Measurements from ENCODE around the gene ZNF438.

Gene ZNF438

GRCh38 chr10:31013331-31013730 lies 18.3 kb downstream of the ZNF438 start:
- no peaks in the 10 kb centered on the region for H3K27me3 ChIP-seq (ENCODE audit: insufficient read depth, low read length)

DNA sequence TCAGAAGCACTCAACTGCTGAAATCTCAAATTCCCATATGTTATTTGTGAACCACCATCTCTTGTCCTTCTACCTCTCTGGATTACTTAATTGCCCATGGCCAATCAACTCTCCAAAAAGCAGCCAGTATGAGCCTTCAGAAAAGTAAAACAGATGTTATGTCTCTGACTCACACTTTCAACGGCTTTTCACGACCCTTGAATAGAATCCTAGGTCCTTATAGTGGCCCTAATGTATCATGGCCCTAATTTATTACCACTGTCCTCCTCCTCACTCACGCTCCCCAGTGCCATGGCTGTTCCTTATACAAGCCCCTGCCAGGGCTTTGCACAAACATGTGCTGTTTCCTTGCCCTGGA lies 20.0 kb downstream of the ZNF438 start:
- Histone ChIP-seq H3K27me3 (ENCODE audit: insufficient read depth, low read length) (no peaks in the 10 kb centered on the region), H3K79me2 (ENCODE audit: control insufficient read depth, insufficient read depth, low read length, unreplicated experiment) (no peaks in the 10 kb centered on the region), H3K4me1 (ENCODE audit: control insufficient read depth, insufficient read depth, low read length, unreplicated experiment) (peaks cover 34% of the 10 kb centered on the region), H3K36me3 (ENCODE audit: insufficient read depth, low read length) (no peaks in the 10 kb centered on the region; the same call in 1 of the 2 replicates), H3K27ac (ENCODE audit: low read depth, low read length) (no peak overlapping the region), H3K4me3 (ENCODE audit: low read depth, low read length) (no peak overlapping the region), H2AFZ (ENCODE audit: low read length, unreplicated experiment) (no peak overlapping the region)

More at GRCh38 chr10:31013331-31013730, 18.3 kb downstream of the ZNF438 start:
- H3K27ac ChIP-seq (ENCODE audit: low read depth, low read length), result no peak overlapping the region
- H3K4me3 ChIP-seq (ENCODE audit: low read depth, low read length), result no peak overlapping the region
- no peak overlapping the region for H2AFZ ChIP-seq (ENCODE audit: low read length, unreplicated experiment)
- peaks cover 21% of the 10 kb centered on the region for H3K4me1 ChIP-seq (ENCODE audit: control insufficient read depth, insufficient read depth, low read length, unreplicated experiment)
- no peaks in the 10 kb centered on the region for H3K79me2 ChIP-seq (ENCODE audit: control insufficient read depth, insufficient read depth, low read length, unreplicated experiment)
- H3K36me3 ChIP-seq (ENCODE audit: insufficient read depth, low read length), result no peaks in the 10 kb centered on the region; the same call in 1 of the 2 replicates

GRCh38 chr10:31011017-31011664 lies 20.5 kb downstream of the ZNF438 start:
- no peaks in the 10 kb centered on the region for H3K27me3 ChIP-seq (ENCODE audit: insufficient read depth, low read length)
- no peak overlapping the region for H3K4me3 ChIP-seq (ENCODE audit: low read depth, low read length)
- no peak overlapping the region for H2AFZ ChIP-seq (ENCODE audit: low read length, unreplicated experiment)
- H3K27ac ChIP-seq (ENCODE audit: low read depth, low read length), result no peak overlapping the region
- H3K4me1 ChIP-seq (ENCODE audit: control insufficient read depth, insufficient read depth, low read length, unreplicated experiment), result peaks cover 39% of the 10 kb centered on the region
- H3K36me3 ChIP-seq (ENCODE audit: insufficient read depth, low read length), result no peaks in the 10 kb centered on the region; the same call in 1 of the 2 replicates
- H3K79me2 ChIP-seq (ENCODE audit: control insufficient read depth, insufficient read depth, low read length, unreplicated experiment), result no peaks in the 10 kb centered on the region

- H3K4me3 ChIP-seq (ENCODE audit: low read depth, low read length), result no peak overlapping the region
- H2AFZ ChIP-seq (ENCODE audit: low read length, unreplicated experiment), result no peak overlapping the region
- H3K27me3 ChIP-seq (ENCODE audit: insufficient read depth, low read length), result no peaks in the 10 kb centered on the region
- H3K79me2 ChIP-seq (ENCODE audit: control insufficient read depth, insufficient read depth, low read length, unreplicated experiment), result no peaks in the 10 kb centered on the region
- H3K36me3 ChIP-seq (ENCODE audit: insufficient read depth, low read length), result no peaks in the 10 kb centered on the region; the same call in 1 of the 2 replicates
- H3K4me1 ChIP-seq (ENCODE audit: control insufficient read depth, insufficient read depth, low read length, unreplicated experiment), result peaks cover 50% of the 10 kb centered on the region
- no peak overlapping the region for H3K27ac ChIP-seq (ENCODE audit: low read depth, low read length)
Observed at GRCh38 chr10:31010062-31010461, 21.6 kb downstream of the ZNF438 start.

GRCh38 chr10:31005895-31006294 lies 25.8 kb downstream of the ZNF438 start:
- Histone ChIP-seq H3K27me3 (ENCODE audit: insufficient read depth, low read length) (no peaks in the 10 kb centered on the region), H3K27ac (ENCODE audit: low read depth, low read length) (peak overlapping the region; percentile 97), H3K79me2 (ENCODE audit: control insufficient read depth, insufficient read depth, low read length, unreplicated experiment) (no peaks in the 10 kb centered on the region), H3K4me1 (ENCODE audit: control insufficient read depth, insufficient read depth, low read length, unreplicated experiment) (peaks cover 53% of the 10 kb centered on the region), H2AFZ (ENCODE audit: low read length, unreplicated experiment) (peak overlapping the region; percentile 22), H3K4me3 (ENCODE audit: low read depth, low read length) (no peak overlapping the region), H3K36me3 (ENCODE audit: insufficient read depth, low read length) (no peaks in the 10 kb centered on the region)

GRCh38 chr10:31004611-31005193 lies 27.0 kb downstream of the ZNF438 start:
- peak overlapping the region; percentile 59 for H3K4me3 ChIP-seq (ENCODE audit: low read depth, low read length)
- peak overlapping the region; percentile 62 for H2AFZ ChIP-seq (ENCODE audit: low read length, unreplicated experiment)
- H3K27ac ChIP-seq (ENCODE audit: low read depth, low read length), result peak overlapping the region; percentile 97

GRCh38 chr10:31001740-31002139 lies 29.9 kb downstream of the ZNF438 start:
- no peaks in the 10 kb centered on the region for H3K27me3 ChIP-seq (ENCODE audit: insufficient read depth, low read length)
- no peak overlapping the region for H3K4me3 ChIP-seq (ENCODE audit: low read depth, low read length)
- peaks cover 50% of the 10 kb centered on the region for H3K4me1 ChIP-seq (ENCODE audit: control insufficient read depth, insufficient read depth, low read length, unreplicated experiment)
- no peak overlapping the region for H2AFZ ChIP-seq (ENCODE audit: low read length, unreplicated experiment)
- H3K36me3 ChIP-seq (ENCODE audit: insufficient read depth, low read length), result no peaks in the 10 kb centered on the region
- no peak overlapping the region for H3K27ac ChIP-seq (ENCODE audit: low read depth, low read length)
- peaks cover 9% of the 10 kb centered on the region for H3K79me2 ChIP-seq (ENCODE audit: control insufficient read depth, insufficient read depth, low read length, unreplicated experiment)

More at GRCh38 chr10:31004611-31005193, 27.0 kb downstream of the ZNF438 start:
- no peaks in the 10 kb centered on the region for H3K79me2 ChIP-seq (ENCODE audit: control insufficient read depth, insufficient read depth, low read length, unreplicated experiment)
- H3K27me3 ChIP-seq (ENCODE audit: insufficient read depth, low read length), result no peaks in the 10 kb centered on the region
- H3K4me1 ChIP-seq (ENCODE audit: control insufficient read depth, insufficient read depth, low read length, unreplicated experiment), result peaks cover 57% of the 10 kb centered on the region
- no peaks in the 10 kb centered on the region for H3K36me3 ChIP-seq (ENCODE audit: insufficient read depth, low read length)

DNA sequence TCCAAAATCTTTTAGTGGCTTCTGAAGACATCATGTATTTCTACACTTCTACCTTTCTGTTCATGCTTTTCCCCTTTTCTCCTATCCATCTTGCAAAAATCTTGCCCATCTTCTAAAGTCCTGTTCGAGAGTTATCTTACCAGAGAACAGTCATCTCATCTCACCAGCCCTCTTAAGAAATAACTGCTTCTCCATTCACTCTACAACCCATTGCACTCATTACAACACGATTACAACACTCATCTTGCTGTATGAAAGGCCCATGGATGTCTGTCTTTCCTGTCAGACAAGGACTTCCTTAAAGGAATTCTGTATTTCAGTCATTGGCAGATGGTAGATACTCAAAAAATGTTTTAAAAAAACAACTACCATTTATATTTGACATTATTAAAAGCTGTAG lies 30.8 kb downstream of the ZNF438 start:
- H3K4me3 ChIP-seq (ENCODE audit: low read depth, low read length), result no peak overlapping the region
- H3K79me2 ChIP-seq (ENCODE audit: control insufficient read depth, insufficient read depth, low read length, unreplicated experiment), result peaks cover 9% of the 10 kb centered on the region
- H3K27ac ChIP-seq (ENCODE audit: low read depth, low read length), result no peak overlapping the region
- H3K4me1 ChIP-seq (ENCODE audit: control insufficient read depth, insufficient read depth, low read length, unreplicated experiment), result peaks cover 42% of the 10 kb centered on the region
- no peak overlapping the region for H2AFZ ChIP-seq (ENCODE audit: low read length, unreplicated experiment)
- no peaks in the 10 kb centered on the region for H3K36me3 ChIP-seq (ENCODE audit: insufficient read depth, low read length)
- H3K27me3 ChIP-seq (ENCODE audit: insufficient read depth, low read length), result no peaks in the 10 kb centered on the region

- no peak overlapping the region for H2AFZ ChIP-seq (ENCODE audit: low read length, unreplicated experiment)
- peak overlapping the region; percentile 70; the same call in 1 of the 2 replicates for H3K27ac ChIP-seq (ENCODE audit: low read depth, low read length)
Observed at GRCh38 chr10:31000071-31000782, 31.4 kb downstream of the ZNF438 start.

GRCh38 chr10:30999070-30999712 lies 32.5 kb downstream of the ZNF438 start:
- no peaks in the 10 kb centered on the region for H3K27me3 ChIP-seq (ENCODE audit: insufficient read depth, low read length)
- H3K4me3 ChIP-seq (ENCODE audit: low read depth, low read length), result peak overlapping the region; percentile 60
- peaks cover 4% of the 10 kb centered on the region for H3K36me3 ChIP-seq (ENCODE audit: insufficient read depth, low read length)
- peaks cover 26% of the 10 kb centered on the region for H3K4me1 ChIP-seq (ENCODE audit: control insufficient read depth, insufficient read depth, low read length, unreplicated experiment)
- peak overlapping the region; percentile 70 for H3K27ac ChIP-seq (ENCODE audit: low read depth, low read length)
- H2AFZ ChIP-seq (ENCODE audit: low read length, unreplicated experiment), result peak overlapping the region; percentile 11
- peaks cover 9% of the 10 kb centered on the region for H3K79me2 ChIP-seq (ENCODE audit: control insufficient read depth, insufficient read depth, low read length, unreplicated experiment)

More at GRCh38 chr10:31000071-31000782, 31.4 kb downstream of the ZNF438 start:
- Histone ChIP-seq H3K4me1 (ENCODE audit: control insufficient read depth, insufficient read depth, low read length, unreplicated experiment) (peaks cover 35% of the 10 kb centered on the region), H3K79me2 (ENCODE audit: control insufficient read depth, insufficient read depth, low read length, unreplicated experiment) (peaks cover 9% of the 10 kb centered on the region), H3K36me3 (ENCODE audit: insufficient read depth, low read length) (peaks cover 2% of the 10 kb centered on the region), H3K4me3 (ENCODE audit: low read depth, low read length) (no peak overlapping the region), H3K27me3 (ENCODE audit: insufficient read depth, low read length) (no peaks in the 10 kb centered on the region)
